Left kidney (tissue), 2 donors: ENCODE measurements around the gene PRKN. TPM values are rescaled to one million over a fixed set of nuclear protein-coding genes. Genes with fewer than 3 reads are reported as not detected.

ENCODE experiments used
- DNase-seq: peaks from one replicate; pipeline ENCODE4 v3.0.0-alpha.2; 2013
- polyA plus RNA-seq: library from polyadenylated mRNA; unstranded; fragments of 120-200 nt; gene quantifications from one replicate; pipeline ENCODE4 v1.2.1, GENCODE V29; 2013; ENCODE audit not compliant: insufficient read length

PRKN gene
- polyA plus RNA-seq, 1 donor, result 7.7 TPM

GRCh38 chr6:162675503-162675902 is 52.1 kb downstream of the PRKN start:
- DNase-seq, result no peak

- no peak for DNase-seq
Observed at GRCh38 chr6:162674452-162674851, 53.1 kb downstream of the PRKN start.

- DNase-seq, result no peak
Observed at GRCh38 chr6:162671580-162672165, 55.9 kb downstream of the PRKN start.

- no peak for DNase-seq
Observed at GRCh38 chr6:162670345-162670744, 57.2 kb downstream of the PRKN start.

- DNase-seq, result no peak
Observed at GRCh38 chr6:162666246-162666645, 61.3 kb downstream of the PRKN start.

- DNase-seq, result no peak
Observed at GRCh38 chr6:162653808-162654207, 73.8 kb downstream of the PRKN start.

- DNase-seq, result no peak
Observed at GRCh38 chr6:162651505-162651904, 76.1 kb downstream of the PRKN start.

- DNase-seq, result peak; percentile 27
Observed at GRCh38 chr6:162649271-162649670, 78.3 kb downstream of the PRKN start.

- DNase-seq, result no peak
Observed at GRCh38 chr6:162644153-162644552, 83.4 kb downstream of the PRKN start.

- DNase-seq, result no peak
Observed at GRCh38 chr6:162640756-162641155, 86.8 kb downstream of the PRKN start.

- no peak for DNase-seq
Observed at GRCh38 chr6:162639951-162640350, 87.6 kb downstream of the PRKN start.

GRCh38 chr6:162638931-162639574 is 88.5 kb downstream of the PRKN start:
- no peak for DNase-seq

GRCh38 chr6:162637317-162637716 is 90.2 kb downstream of the PRKN start:
- no peak for DNase-seq

- DNase-seq, result no peak
Observed at GRCh38 chr6:162636167-162636566, 91.4 kb downstream of the PRKN start.

GRCh38 chr6:162631546-162631945 is 96.0 kb downstream of the PRKN start:
- DNase-seq, result no peak

GRCh38 chr6:162630069-162630468 is 97.5 kb downstream of the PRKN start:
- DNase-seq, result no peak

GRCh38 chr6:162627825-162628224 is 99.7 kb downstream of the PRKN start:
- DNase-seq, result no peak

GRCh38 chr6:162627362-162627761 is 100.2 kb downstream of the PRKN start:
- DNase-seq, result no peak

- no peak for DNase-seq
Observed at GRCh38 chr6:162626869-162627268, 100.7 kb downstream of the PRKN start.

GRCh38 chr6:162625846-162626540 is 101.6 kb downstream of the PRKN start:
- DNase-seq, result no peak

- DNase-seq, result no peak
Observed at GRCh38 chr6:162622572-162622971, 105.0 kb downstream of the PRKN start.

GRCh38 chr6:162621246-162621645 is 106.3 kb downstream of the PRKN start:
- no peak for DNase-seq

GRCh38 chr6:162620073-162620472 is 107.5 kb downstream of the PRKN start:
- no peak for DNase-seq
